Thymus (tissue), 11 donors: ENCODE data around the gene ADPRHL1. TPM values are rescaled to one million over a fixed set of nuclear protein-coding genes. Genes with fewer than 3 reads are reported as not detected.

ENCODE experiments used
- DNase-seq, 9 donors: peaks; one replicate each; pipeline ENCODE4 v3.0.0-alpha.2; 2013; ENCODE audit warnings: low spot score in 9 of 9, low read depth in 6 of 9, missing footprints in 1 of 9
- H3K27ac ChIP-seq, 2 donors: one replicate each; pipeline ENCODE4 v1.5.1; 2013; ENCODE audit warnings: control low read depth in 1 of 2, low read depth in 1 of 2, low read length in 1 of 2, mild to moderate bottlenecking in 1 of 2, moderate library complexity in 1 of 2
- H3K27me3 ChIP-seq, 2 donors: one replicate each; pipeline ENCODE4 v1.5.1; 2013; ENCODE audit warnings: low read length in 1 of 2; ENCODE audit not compliant: control insufficient read depth in 2 of 2, insufficient read depth in 1 of 2
- H3K36me3 ChIP-seq, 2 donors: one replicate each; pipeline ENCODE4 v1.5.1; 2013; ENCODE audit warnings: low read length in 1 of 2, mild to moderate bottlenecking in 1 of 2, moderate library complexity in 1 of 2; ENCODE audit not compliant: control insufficient read depth in 2 of 2, insufficient read depth in 2 of 2
- H3K4me1 ChIP-seq, 2 donors: one replicate each; pipeline ENCODE4 v1.5.1; 2013; ENCODE audit warnings: low read length in 2 of 2; ENCODE audit not compliant: control insufficient read depth in 2 of 2, insufficient read depth in 2 of 2
- H3K4me3 ChIP-seq, 2 donors: one replicate each; pipeline ENCODE4 v1.5.1; 2013; ENCODE audit warnings: low read length in 2 of 2, control low read depth in 1 of 2, mild to moderate bottlenecking in 1 of 2
- H3K9me3 ChIP-seq, 2 donors: one replicate each; pipeline ENCODE4 v1.5.1; 2013; ENCODE audit warnings: low read length in 1 of 2, mild to moderate bottlenecking in 1 of 2; ENCODE audit not compliant: control insufficient read depth in 2 of 2, insufficient read depth in 1 of 2
- WGBS: extraction: QIAGEN DNeasy Blood & Tissue Kit; methylation state at CpG from one replicate; pipeline ENCODE4 v1.1.7; 2013; 5-methylcytosine and 5-hydroxymethylcytosine counted together
- polyA plus RNA-seq: library from polyadenylated mRNA; stranded (reverse); fragments of 200-250 nt; gene quantifications from one replicate; pipeline ENCODE4 v1.2.3, GENCODE V29; 2013
- total RNA-seq: library from RNA; stranded (reverse); fragments of 120-200 nt; gene quantifications from one replicate; pipeline ENCODE4 v1.2.4, GENCODE V29; 2013
- donor health status: healthy.

The ADPRHL1 gene
- total and polyA plus RNA-seq, 2 donors = 1.2 to 1.6 TPM

DNA sequence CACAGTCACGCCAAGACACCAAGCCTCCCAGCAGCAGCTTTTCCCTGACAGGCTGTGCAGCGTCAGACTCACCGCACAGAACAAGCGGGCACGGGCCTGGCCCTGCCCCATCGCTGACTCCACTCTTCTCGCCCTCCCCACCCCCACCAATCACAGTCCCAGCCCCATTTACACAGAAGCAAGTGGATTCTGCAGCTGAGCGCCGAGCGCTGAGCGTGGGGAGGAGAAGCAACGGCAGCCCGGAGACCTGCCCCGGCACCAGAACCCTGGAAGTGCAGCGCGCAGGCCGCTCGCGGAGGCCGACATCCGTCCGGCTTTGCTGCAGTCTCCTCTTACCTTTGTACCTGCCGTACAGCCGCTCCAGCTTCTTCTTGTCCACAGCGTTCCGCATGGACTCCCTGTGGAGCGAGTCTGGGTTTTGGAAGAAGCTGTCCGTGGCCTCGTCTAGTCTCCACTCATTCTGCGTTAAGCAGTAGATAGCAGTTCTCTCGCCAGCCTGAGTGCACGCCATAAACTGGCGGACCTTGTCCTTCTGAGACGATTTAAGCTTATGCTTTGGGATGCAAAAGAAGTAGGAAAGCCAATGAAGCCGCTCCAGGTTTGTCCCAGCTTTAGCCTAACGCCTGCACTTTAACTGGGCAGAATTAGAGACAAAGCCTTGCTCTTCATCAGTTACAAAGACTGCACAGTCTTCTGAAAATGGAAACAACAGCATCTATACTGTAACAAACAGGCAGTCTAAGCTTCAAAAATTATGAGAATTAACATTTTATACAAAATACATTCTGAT lies 30.4 kb upstream of the ADPRHL1 start:
- H3K4me3 ChIP-seq = no peak overlapping the region
- WGBS = 93% methylated on average over 36 of the region's 36 CpGs
- no peaks in the 10 kb centered on the region for H3K27me3 ChIP-seq
- no peak for DNase-seq
- no peak overlapping the region for H3K27ac ChIP-seq
- peaks cover 0 to 4% of the 10 kb centered on the region in 2 donors for H3K4me1 ChIP-seq
- no peaks in the 10 kb centered on the region for H3K9me3 ChIP-seq
- peaks cover 9 to 26% of the 10 kb centered on the region in 2 donors for H3K36me3 ChIP-seq

DNA sequence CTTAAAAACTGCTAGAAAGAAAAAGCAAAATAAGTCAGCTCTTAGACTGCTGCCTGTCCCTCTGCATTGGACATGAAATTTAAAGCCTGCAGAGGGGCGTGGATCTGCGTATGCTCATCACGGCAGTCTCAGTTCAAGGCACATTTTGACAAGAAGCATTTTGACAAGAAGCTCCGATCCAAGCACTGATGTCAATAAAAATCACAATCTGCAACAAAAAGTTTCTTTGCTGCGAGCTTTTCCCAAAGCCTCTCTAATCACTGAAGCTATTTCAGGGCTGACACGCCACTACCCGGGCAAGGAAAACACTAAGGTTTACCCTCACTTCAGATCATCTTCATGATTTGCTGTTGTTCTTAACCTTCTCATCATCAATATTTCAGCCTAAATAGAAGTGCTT lies 29.8 kb upstream of the ADPRHL1 start:
- no peaks in the 10 kb centered on the region for H3K4me1 ChIP-seq
- WGBS = 97% methylated on average over 7 of the region's 7 CpGs
- peaks cover 9 to 27% of the 10 kb centered on the region in 2 donors for H3K36me3 ChIP-seq
- H3K9me3 ChIP-seq = no peaks in the 10 kb centered on the region
- no peak overlapping the region for H3K4me3 ChIP-seq
- H3K27me3 ChIP-seq = no peaks in the 10 kb centered on the region
- no peak for DNase-seq
- peak overlapping the region in 1 of 2 donors; percentile 48 for H3K27ac ChIP-seq

GRCh38 chr13:113479179-113479578 lies 25.9 kb upstream of the ADPRHL1 start:
- H3K27me3 ChIP-seq = no peaks in the 10 kb centered on the region
- H3K4me3 ChIP-seq = no peak overlapping the region
- no peaks in the 10 kb centered on the region for H3K9me3 ChIP-seq
- H3K4me1 ChIP-seq = no peaks in the 10 kb centered on the region
- no peak for DNase-seq
- 99% methylated on average over 4 of the region's 4 CpGs for WGBS
- H3K36me3 ChIP-seq = peaks cover 28 to 57% of the 10 kb centered on the region in 2 donors
- H3K27ac ChIP-seq = no peak overlapping the region

DNA sequence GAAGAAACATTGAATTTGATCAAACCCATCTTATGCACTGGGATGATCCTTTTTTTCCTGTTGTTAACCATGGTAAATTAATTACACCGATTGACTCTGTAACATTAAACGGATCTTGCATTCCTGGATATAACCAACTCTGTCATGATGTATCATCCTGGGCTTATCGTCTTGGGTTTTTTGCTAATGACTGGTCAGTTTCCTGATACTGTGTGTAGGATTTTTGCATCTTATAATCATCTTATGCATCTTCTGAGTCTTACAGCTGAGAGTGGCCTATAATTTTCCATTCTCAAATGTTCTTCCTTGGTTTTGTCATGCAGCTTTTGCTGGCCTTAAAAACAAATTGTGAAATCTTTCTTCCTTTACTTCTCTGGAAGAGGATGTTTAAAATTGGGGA lies 24.4 kb upstream of the ADPRHL1 start:
- WGBS = 97% methylated on average over 3 of the region's 3 CpGs
- DNase-seq = no peak
- Histone ChIP-seq H3K27ac (no peak overlapping the region), H3K9me3 (peaks cover 0 to 1% of the 10 kb centered on the region in 2 donors), H3K27me3 (no peaks in the 10 kb centered on the region), H3K36me3 (peaks cover 32 to 56% of the 10 kb centered on the region in 2 donors), H3K4me3 (no peak overlapping the region), H3K4me1 (no peaks in the 10 kb centered on the region)

GRCh38 chr13:113476811-113477210 lies 23.5 kb upstream of the ADPRHL1 start:
- Histone ChIP-seq H3K9me3 (peaks cover 0 to 1% of the 10 kb centered on the region in 2 donors), H3K4me1 (no peaks in the 10 kb centered on the region), H3K27ac (no peak overlapping the region), H3K4me3 (no peak overlapping the region), H3K36me3 (peaks cover 41 to 60% of the 10 kb centered on the region in 2 donors), H3K27me3 (no peaks in the 10 kb centered on the region)
- no peak for DNase-seq
- WGBS = 99% methylated on average over 7 of the region's 7 CpGs

DNA sequence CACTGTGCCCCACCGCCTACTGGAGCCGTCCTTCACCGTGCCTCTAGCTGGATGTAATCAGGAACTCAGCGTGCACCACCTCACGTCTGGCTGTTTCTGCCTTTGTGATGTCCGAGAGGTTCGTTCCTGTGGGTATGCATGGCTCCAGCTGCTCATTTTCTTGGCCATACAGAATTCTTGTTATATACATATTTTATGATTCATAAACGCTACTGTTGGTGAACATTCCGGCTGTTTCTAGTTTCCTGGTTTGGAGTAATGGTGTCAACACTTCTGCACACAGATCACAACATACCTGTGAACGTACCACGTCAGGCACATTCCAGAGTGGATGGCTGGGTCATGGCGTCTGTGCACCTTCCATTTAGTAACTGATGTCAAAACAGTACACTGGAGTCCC lies 22.6 kb upstream of the ADPRHL1 start:
- no peak overlapping the region for H3K4me3 ChIP-seq
- WGBS = over 99% methylated on average over 12 of the region's 12 CpGs
- no peaks in the 10 kb centered on the region for H3K27me3 ChIP-seq
- H3K27ac ChIP-seq = no peak overlapping the region
- H3K9me3 ChIP-seq = peaks cover 0 to 1% of the 10 kb centered on the region in 2 donors
- H3K4me1 ChIP-seq = no peaks in the 10 kb centered on the region
- H3K36me3 ChIP-seq = peaks cover 44 to 65% of the 10 kb centered on the region in 2 donors
- no peak for DNase-seq

- Histone ChIP-seq H3K27me3 (no peaks in the 10 kb centered on the region), H3K9me3 (peaks cover 0 to 1% of the 10 kb centered on the region in 2 donors), H3K36me3 (peaks cover 47 to 61% of the 10 kb centered on the region in 2 donors), H3K4me3 (no peak overlapping the region), H3K4me1 (no peaks in the 10 kb centered on the region), H3K27ac (no peak overlapping the region)
- no peak for DNase-seq
- 98% methylated on average over 11 of the region's 11 CpGs for WGBS
These were observed 22.0 kb upstream of the ADPRHL1 start for GRCh38 chr13:113475280-113475679.

- 96% methylated on average over 10 of the region's 10 CpGs for WGBS
- Histone ChIP-seq H3K27ac (no peak overlapping the region), H3K4me1 (no peaks in the 10 kb centered on the region), H3K4me3 (no peak overlapping the region), H3K36me3 (peaks cover 52 to 55% of the 10 kb centered on the region in 2 donors), H3K27me3 (no peaks in the 10 kb centered on the region), H3K9me3 (peaks cover 0 to 1% of the 10 kb centered on the region in 2 donors)
- DNase-seq = no peak
These were observed 20.9 kb upstream of the ADPRHL1 start for GRCh38 chr13:113474179-113474578.

GRCh38 chr13:113472355-113473025 lies 19.2 kb upstream of the ADPRHL1 start:
- Histone ChIP-seq H3K27me3 (no peaks in the 10 kb centered on the region), H3K9me3 (peaks cover 0 to 1% of the 10 kb centered on the region in 2 donors), H3K27ac (peak overlapping the region in 1 of 2 donors; percentile 31), H3K4me3 (no peak overlapping the region), H3K36me3 (peaks cover 58% of the 10 kb centered on the region in 2 donors), H3K4me1 (peaks cover 0 to 2% of the 10 kb centered on the region in 2 donors)
- WGBS = 96% methylated on average over 28 of the region's 28 CpGs
- no peak for DNase-seq
